GM10266 (cell line): ENCODE data around the gene TBX19.

Experiments used
- DNase-seq: peaks from one replicate; pipeline ENCODE4 v3.0.0; 2012; ENCODE audit errors: extremely low spot score
- TF ChIP-seq, protein P1 (sequence below): IDR thresholded peaks from 2 replicates; pipeline ENCODE4 v1.5.1; 2012; ENCODE audit warnings: mild to moderate bottlenecking, low read depth; ENCODE audit not compliant: control insufficient read depth, insufficient read depth; ENCODE audit errors: missing control alignments

The TBX19 gene

DNA sequence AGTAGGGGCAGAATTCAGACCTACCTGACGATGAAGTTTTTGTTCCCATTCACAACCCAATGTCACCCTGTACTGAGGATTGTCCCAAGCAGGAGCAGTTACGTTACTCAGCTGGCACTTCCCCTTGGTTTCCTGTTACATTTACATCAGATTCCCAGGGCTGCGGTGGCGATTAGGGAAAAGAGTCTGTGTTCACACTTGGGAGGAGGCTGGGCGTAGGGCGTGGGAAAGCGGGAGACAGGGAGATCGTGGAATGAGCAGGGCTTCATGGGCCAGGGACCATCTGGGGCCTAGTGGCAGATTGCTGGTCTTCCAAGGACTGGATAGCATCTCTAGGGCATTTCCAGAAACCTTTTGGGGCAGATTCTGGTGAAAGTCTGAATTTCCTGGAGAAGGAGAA lies 39.0 kb downstream of the TBX19 start:
- TF ChIP-seq, protein P1, sequence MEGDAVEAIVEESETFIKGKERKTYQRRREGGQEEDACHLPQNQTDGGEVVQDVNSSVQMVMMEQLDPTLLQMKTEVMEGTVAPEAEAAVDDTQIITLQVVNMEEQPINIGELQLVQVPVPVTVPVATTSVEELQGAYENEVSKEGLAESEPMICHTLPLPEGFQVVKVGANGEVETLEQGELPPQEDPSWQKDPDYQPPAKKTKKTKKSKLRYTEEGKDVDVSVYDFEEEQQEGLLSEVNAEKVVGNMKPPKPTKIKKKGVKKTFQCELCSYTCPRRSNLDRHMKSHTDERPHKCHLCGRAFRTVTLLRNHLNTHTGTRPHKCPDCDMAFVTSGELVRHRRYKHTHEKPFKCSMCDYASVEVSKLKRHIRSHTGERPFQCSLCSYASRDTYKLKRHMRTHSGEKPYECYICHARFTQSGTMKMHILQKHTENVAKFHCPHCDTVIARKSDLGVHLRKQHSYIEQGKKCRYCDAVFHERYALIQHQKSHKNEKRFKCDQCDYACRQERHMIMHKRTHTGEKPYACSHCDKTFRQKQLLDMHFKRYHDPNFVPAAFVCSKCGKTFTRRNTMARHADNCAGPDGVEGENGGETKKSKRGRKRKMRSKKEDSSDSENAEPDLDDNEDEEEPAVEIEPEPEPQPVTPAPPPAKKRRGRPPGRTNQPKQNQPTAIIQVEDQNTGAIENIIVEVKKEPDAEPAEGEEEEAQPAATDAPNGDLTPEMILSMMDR = no peak
- DNase-seq = no peak

DNA sequence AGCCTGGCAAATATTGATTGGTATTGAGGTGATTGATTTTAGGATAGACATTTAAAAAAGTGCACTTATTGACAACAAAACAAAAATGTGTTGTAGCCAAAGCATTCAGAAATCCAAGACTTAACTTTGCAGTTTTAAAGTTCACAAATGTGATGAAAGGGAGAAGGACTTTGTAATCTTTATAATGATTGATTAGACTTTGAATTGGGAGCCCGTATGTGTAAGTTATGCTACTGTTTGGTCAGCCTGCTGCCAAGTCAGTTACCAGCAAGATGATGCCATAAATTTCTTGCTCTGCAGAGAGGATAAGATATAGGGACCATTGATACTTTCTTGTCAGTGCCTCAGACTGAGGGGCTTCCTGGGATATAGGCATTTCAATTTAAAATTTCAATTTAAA lies 39.5 kb downstream of the TBX19 start:
- TF ChIP-seq, protein P1 = no peak
- DNase-seq = no peak

DNA sequence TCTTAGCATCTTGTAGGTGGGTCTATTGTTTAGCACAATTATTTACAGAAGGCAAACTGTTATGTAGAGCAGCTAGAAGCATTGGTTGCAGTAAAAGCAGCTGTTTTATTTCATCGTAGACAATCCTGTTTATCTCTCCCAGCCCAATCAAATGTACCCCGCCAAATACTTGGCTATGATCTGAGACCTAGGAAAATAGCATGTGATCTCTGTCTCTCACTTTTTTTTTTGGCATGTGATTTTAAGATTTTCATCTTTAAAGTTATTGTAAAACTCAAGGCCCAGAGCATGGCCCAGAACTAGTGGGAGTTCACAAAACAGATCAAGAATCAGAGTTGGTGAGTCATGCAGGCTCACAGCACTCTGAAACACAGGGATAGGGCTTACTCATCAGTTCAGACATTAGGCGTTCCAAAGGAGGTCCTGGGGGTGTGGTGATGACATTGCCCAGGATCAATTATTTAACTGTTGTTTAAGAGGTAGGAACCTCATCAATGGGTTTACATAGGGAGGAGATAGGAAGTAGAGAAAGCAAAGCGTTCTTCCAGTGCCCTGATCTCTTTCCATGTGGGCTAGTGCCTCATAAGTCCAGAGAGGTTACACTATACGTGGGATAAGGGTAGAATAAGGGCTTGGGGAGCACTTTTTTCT lies 40.2 kb downstream of the TBX19 start:
- no peak for DNase-seq
- TF ChIP-seq, protein P1 = no peak

DNA sequence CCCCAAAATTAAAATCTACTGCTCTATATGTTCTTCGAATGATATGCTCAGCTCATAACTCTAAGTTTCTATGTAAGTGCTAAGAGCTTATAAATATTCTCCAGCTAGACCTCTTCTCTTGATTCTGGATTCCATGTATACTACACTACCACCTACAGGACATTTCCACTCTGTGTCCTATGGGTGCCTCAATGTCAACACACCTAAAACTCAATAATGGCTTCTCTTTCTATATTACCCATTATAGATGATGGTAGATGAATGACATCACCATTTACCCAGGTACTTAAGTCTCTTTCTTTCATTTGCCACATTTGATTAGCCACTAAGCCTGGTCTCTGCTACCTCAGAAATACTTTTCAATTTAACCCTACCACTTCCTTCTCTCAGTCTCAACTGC lies 41.3 kb downstream of the TBX19 start:
- DNase-seq = peak; percentile 37
- TF ChIP-seq, protein P1 = peak; percentile 26

DNA sequence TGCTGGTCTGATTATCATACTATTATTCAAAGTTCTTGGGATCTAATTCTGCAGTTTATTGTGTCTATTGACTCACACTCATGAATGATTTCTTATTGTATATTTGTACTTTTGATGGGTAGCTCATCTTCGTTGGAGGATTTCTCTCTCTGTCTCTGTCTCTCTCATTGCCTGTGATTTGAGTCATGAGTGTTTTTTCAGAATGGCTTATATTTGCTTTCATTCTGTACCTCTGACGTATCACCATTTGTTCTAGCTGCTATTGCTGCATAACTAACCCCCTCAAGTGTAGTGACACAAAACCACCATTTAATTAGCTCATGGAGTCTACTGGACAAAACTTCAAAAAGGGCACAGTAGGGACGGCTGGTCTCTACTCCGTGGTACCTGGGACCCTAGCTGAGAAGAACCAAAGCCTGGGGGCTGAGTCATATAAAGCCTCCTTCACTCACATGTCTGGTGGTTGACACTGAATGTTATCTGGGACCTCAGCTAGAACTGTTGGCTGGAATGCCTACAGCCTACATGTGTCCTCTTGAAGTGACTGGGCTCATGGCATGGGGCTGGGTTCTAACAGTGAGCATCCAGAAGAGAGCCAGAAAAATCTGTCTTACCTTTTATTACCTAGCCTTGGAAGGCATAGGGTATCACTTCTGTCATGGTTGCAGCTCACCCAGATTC lies 44.2 kb downstream of the TBX19 start:
- no peak for DNase-seq
- TF ChIP-seq, protein P1 = no peak

DNA sequence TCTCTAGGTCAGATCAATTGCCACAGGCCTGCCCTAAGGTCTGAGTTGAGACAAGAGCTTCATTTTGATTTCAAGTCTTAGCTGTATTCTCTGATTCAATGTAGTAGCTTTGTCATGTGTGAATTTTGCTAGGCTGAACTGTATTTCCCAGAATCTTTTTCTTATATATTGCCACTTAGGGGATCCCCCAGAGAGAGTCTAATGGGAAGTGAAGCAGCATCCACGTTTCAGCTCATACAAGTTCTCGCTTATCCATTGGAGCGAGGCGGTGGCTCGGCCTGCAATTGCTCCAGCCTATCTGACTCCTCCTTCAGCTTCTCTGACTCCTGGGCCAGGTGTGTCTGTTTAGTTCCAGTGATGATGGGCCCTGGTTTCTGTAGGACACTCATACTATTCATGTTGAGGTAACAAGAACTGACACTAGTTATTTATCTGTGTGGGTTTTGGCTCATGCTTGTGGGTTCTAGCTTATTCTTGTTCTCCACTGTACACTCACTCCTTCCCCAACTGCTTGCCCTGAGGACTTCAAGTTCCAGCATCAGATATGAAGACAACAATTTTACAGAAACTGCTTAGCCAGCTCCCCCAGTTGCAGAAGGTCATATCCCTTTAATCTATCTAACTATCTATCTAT lies 48.2 kb downstream of the TBX19 start:
- DNase-seq = no peak
- TF ChIP-seq, protein P1 = no peak

DNA sequence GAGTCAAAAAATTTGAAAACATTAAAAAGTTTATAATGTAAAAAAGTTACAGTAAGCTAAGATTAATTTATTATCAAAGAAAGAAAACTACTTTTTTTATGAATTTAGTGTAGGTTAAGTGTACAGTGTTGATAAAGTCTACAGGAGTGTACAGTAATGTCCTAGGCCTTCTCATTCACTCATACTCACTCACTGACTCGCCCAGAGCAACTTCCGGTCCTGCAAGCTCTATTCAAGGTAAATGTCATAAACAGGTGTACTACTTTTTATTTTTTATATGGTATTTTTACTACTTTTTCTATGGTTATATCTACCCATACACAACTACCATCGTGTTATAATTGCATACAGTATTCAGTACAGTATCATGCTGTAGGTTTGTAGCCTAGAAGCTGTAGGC lies 49.6 kb downstream of the TBX19 start:
- TF ChIP-seq, protein P1 = no peak
- no peak for DNase-seq
